Tibial nerve (tissue), 4 donors: ENCODE data around the gene PRSS22.

ENCODE experiments used
- EP300 ChIP-seq, 2 donors: sonication (generic); formaldehyde crosslinking; IDR thresholded peaks; one replicate each; pipeline ENCODE4 v1.6.1; 2017; ENCODE audit warnings: antibody characterized with exemption in 2 of 2, mild to moderate bottlenecking in 1 of 2
- TF ChIP-seq, protein P1 (sequence below), 5 experiments: fragments of 200-600 bp in 3 of 5; fragments of 450-650 bp in 2 of 5; sonication (generic) in 3 of 5; IDR thresholded peaks; one replicate each; pipeline ENCODE4 v1.5.1; 2016 to 2019; ENCODE audit warnings: antibody characterized with exemption in 5 of 5, mild to moderate bottlenecking in 3 of 5, moderate library complexity in 2 of 5

DNA sequence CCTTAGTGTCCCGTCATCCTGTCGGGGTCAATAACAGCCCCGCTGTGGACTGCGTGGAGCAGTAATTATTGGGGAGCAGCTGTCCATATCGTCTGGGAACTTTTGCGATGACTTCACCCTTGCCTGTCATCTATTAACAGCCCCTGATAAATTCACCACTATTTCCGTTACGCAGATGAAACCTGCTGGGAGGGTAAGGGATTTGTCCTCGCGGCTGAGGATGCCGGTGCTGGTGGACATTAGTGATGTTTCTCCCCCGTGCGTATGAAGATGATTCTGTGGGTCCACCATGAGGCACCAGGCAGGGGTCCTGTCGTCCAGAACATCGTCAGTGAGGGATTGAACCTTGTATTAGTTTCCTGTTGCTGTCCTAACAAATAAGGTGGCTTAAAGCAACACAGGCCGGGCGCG, 26.1 kb upstream of the PRSS22 start:
- TF ChIP-seq EP300 (IDR thresholded peaks at IDR 0.05), result no peak
- TF ChIP-seq, protein P1, sequence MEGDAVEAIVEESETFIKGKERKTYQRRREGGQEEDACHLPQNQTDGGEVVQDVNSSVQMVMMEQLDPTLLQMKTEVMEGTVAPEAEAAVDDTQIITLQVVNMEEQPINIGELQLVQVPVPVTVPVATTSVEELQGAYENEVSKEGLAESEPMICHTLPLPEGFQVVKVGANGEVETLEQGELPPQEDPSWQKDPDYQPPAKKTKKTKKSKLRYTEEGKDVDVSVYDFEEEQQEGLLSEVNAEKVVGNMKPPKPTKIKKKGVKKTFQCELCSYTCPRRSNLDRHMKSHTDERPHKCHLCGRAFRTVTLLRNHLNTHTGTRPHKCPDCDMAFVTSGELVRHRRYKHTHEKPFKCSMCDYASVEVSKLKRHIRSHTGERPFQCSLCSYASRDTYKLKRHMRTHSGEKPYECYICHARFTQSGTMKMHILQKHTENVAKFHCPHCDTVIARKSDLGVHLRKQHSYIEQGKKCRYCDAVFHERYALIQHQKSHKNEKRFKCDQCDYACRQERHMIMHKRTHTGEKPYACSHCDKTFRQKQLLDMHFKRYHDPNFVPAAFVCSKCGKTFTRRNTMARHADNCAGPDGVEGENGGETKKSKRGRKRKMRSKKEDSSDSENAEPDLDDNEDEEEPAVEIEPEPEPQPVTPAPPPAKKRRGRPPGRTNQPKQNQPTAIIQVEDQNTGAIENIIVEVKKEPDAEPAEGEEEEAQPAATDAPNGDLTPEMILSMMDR (IDR thresholded peaks at IDR 0.05), result no peak
